Heart right ventricle (tissue), 16 donors: ENCODE data around the gene RB1. TPM values are rescaled to one million over a fixed set of nuclear protein-coding genes. Genes with fewer than 3 reads are reported as not detected.
A peak's percentile ranks its signal among the peaks of the same experiment; 100 is the strongest.

Experiments used
- ATAC-seq, 8 donors: fragments of 200-7000 bp; cut with Tn5 transposase; one replicate each; pipeline ENCODE4 v1.9.1; 2020; ENCODE audit warnings: mild to moderate bottlenecking in 8 of 8, moderate library complexity in 8 of 8, moderate number of reproducible peaks in 1 of 8
- DNase-seq, 2 donors: peaks; one replicate each; pipeline ENCODE4 v3.0.0-alpha.2; 2020
- H3K27ac ChIP-seq, 10 donors: fragments of 200-600 bp; sonication (generic) in 2 of 10; one replicate each; pipeline versions ENCODE4 v1.5.0 to v1.8.0; 2020 to 2022; ENCODE audit warnings: mild to moderate bottlenecking in 3 of 10
- H3K27me3 ChIP-seq, 7 donors: fragments of 200-600 bp; one replicate each; pipeline ENCODE4 v1.8.0; 2021 to 2022; ENCODE audit warnings: mild to moderate bottlenecking in 2 of 7
- H3K36me3 ChIP-seq, 9 donors: fragments of 200-600 bp; sonication (generic) in 1 of 9; one replicate each; pipeline versions ENCODE4 v1.5.0 to v1.8.0; 2020 to 2022; ENCODE audit warnings: mild to moderate bottlenecking in 2 of 9
- H3K4me1 ChIP-seq, 9 donors: fragments of 200-600 bp; sonication (generic) in 1 of 9; one replicate each; pipeline versions ENCODE4 v1.5.0 to v1.8.0; 2020 to 2022; ENCODE audit warnings: mild to moderate bottlenecking in 4 of 9
- H3K4me3 ChIP-seq, 10 donors: fragments of 200-600 bp; sonication (generic) in 2 of 10; one replicate each; pipeline versions ENCODE4 v1.5.0 to v1.8.0; 2020 to 2022; ENCODE audit warnings: mild to moderate bottlenecking in 7 of 10, moderate library complexity in 2 of 10
- H3K9me3 ChIP-seq, 11 donors: fragments of 200-600 bp in 10 of 11; sonication (generic) in 2 of 11; one replicate each; pipeline versions ENCODE4 v1.5.0 to v1.8.0; 2013 to 2022; ENCODE audit warnings: mild to moderate bottlenecking in 2 of 11, control low read depth in 1 of 11, moderate library complexity in 1 of 11
- WGBS, 2 donors: extraction: QIAGEN DNeasy Blood & Tissue Kit; methylation state at CpG; one replicate each; pipeline ENCODE4 v1.1.7; 2013; ENCODE audit warnings: inconsistent platforms in 1 of 2; 5-methylcytosine and 5-hydroxymethylcytosine counted together
- intact Hi-C, 10 donors: fragments of 100-400 bp; cut with DNase I; formaldehyde crosslinking; loops; one replicate each; pipeline versions ENCODE4 v1.11.1 to v1.14.2; 2022
- polyA plus RNA-seq, 2 donors: library from polyadenylated mRNA; stranded (reverse); fragments of 200-250 nt; gene quantifications; one replicate each; pipeline ENCODE4 v1.2.3, GENCODE V29; 2013
- total RNA-seq, 10 donors: library from RNA; stranded (reverse); fragmentation: NEBNext Ultra II Directional in 3 of 10; extraction: Animal tissue kit (Norgen Biotek cat#: 25700) in 3 of 10; gene quantifications; one replicate each; pipeline versions ENCODE4 v1.2.1 to v1.2.4, GENCODE V29; 2021 to 2023
- TF ChIP-seq, protein P1 (sequence below), 9 donors: fragments of 200-600 bp; sonication (generic) in 2 of 9; IDR thresholded peaks; one replicate each; pipeline versions ENCODE4 v1.5.0 to v1.8.0; 2021 to 2022; ENCODE audit warnings: antibody characterized with exemption in 9 of 9, mild to moderate bottlenecking in 5 of 9, moderate library complexity in 1 of 9
- donor health status: Arrhythmogenic right ventricular cardiomyopathy.
- donor health status: ischemic (EF 13 %, LVEDD 7.1; RV severe dilation, severe dysfunction).
- donor health status: healthy with polysubstance abuse.
- donor health status: DM: no; HTN: yes; CAD: no.
- donor health status: DM: no; HTN: no; CAD: no.
- donor health status: ischemic (EF 25% LVEDD 6.9; RV normal size, moderate dysfunction).
- donor health status: ischemic (EF 25% LVEDD 5.7; RV mildly dilated, moderate dysfunction).
- donor health status: healthy.
- donor health status: DM: yes; HTN: yes; CAD: no.
- donor health status: Ischemic cardiomyopathy.
- donor health status: ischemic (EF 35%, LVEDD 5.7; RV mildly dilated, moderate dysfunction).
- donor health status: nonischemic (EF 11% LVEDD 7.7; RV severe dilation, severe dysfunction).
- donor health status: DM: yes; HTN: yes; CAD: no.
- donor health status: PGD.
- donor health status: ischemic (EF 29% LVEDD 5.4; RV normal size, mild dysfunction).
- donor health status: nonischemic (EF 23%, LVEDD 6.1; RV moderate dilation, normal function).

The RB1 gene
- total and polyA plus RNA-seq, 12 donors, result 12.1 to 42.0 (median 25.9) TPM

DNA sequence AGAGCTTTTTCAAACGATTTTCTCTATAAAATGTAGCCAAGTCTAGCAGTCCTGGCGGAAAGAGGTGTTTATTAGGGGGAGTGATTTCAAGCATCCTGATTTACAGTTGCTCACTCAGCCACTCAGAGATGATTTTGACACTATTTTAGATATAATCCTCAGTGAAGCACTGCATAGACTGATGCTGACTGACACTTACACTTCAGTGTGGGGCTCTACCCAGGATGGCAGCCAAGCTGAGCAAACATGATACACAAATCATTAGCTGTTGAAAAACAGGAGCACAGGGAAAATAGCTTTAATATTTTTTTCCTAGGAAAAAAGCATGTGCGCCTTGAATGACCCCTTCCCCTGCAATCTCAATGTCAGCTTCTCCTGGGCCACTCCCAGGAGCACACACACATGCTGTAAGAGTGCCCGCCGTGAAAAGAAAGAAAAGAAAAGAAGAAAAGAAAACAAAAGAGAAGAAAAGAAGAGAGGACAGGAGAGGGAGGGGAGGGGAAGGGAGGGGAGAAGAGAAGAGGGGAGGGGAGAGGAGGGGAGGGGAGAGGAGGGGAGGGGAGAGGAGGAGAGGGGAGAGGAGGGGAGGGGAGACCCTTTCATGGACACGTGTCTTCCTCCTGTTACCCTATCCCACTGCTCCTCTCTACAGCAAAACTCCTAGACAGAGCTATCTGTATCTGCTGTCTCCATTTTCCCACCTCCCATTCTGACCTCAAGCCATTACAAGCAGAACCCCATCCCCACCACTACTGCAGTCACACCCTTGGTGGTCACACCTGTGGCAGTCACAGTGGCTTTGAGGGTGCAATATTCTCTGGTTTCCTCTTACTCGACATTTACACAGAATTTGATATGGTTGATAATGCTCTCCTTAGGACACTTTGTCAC lies 193.0 kb downstream of the RB1 start:
- 73 to 74% methylated on average over 7 of the region's 7 CpGs for WGBS, 2 donors
- Histone ChIP-seq H3K9me3 (no peaks in the 10 kb centered on the region), H3K27ac (peak overlapping the region in 4 of 10 donors; percentile 53 to 90 (median 71)), H3K4me1 (peaks cover 0 to 69% (median 28%) of the 10 kb centered on the region in 9 donors), H3K36me3 (peaks cover 0 to 38% (median 6%) of the 10 kb centered on the region in 9 donors), H3K27me3 (no peaks in the 10 kb centered on the region), H3K4me3 (no peak overlapping the region)
- intact Hi-C loops, result loop anchor here in 4 of 10 donors (5.0 to 10.0 kb wide), 4 partner anchors 62 to 92 kb away; no protein-coding TSS in a partner anchor
- TF ChIP-seq, protein P1, sequence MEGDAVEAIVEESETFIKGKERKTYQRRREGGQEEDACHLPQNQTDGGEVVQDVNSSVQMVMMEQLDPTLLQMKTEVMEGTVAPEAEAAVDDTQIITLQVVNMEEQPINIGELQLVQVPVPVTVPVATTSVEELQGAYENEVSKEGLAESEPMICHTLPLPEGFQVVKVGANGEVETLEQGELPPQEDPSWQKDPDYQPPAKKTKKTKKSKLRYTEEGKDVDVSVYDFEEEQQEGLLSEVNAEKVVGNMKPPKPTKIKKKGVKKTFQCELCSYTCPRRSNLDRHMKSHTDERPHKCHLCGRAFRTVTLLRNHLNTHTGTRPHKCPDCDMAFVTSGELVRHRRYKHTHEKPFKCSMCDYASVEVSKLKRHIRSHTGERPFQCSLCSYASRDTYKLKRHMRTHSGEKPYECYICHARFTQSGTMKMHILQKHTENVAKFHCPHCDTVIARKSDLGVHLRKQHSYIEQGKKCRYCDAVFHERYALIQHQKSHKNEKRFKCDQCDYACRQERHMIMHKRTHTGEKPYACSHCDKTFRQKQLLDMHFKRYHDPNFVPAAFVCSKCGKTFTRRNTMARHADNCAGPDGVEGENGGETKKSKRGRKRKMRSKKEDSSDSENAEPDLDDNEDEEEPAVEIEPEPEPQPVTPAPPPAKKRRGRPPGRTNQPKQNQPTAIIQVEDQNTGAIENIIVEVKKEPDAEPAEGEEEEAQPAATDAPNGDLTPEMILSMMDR (IDR thresholded peaks at IDR 0.05), result no peak
- DNase-seq (no peak), ATAC-seq (no peak)

DNA sequence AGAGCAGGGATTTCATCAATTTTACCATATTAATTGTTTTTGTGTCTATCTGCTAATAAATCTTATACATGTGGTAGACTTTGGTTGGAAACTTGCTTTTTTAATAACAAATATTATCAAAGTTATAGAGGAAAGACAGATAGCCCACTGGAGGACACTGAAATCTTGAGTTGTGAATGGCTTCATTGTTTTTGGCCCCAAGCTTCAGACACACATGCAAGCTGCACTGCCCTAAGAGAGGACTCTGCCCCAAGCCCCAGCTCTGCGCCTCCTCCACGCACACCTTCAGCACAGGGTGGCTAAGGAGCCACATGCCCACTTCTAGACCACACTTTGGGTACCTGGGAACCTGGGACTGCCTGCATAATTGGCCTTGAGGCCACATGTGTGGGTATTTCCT lies 194.1 kb downstream of the RB1 start:
- Histone ChIP-seq H3K27ac (no peak overlapping the region), H3K36me3 (peaks cover 0 to 49% (median 6%) of the 10 kb centered on the region in 9 donors), H3K4me3 (no peak overlapping the region), H3K4me1 (peaks cover 0 to 70% (median 19%) of the 10 kb centered on the region in 9 donors), H3K27me3 (no peaks in the 10 kb centered on the region), H3K9me3 (no peaks in the 10 kb centered on the region)
- intact Hi-C loops, result loop anchor here in 4 of 10 donors (5.0 to 10.0 kb wide), 4 partner anchors 63 to 93 kb away; no protein-coding TSS in a partner anchor
- DNase-seq, result no peak
- ATAC-seq, result no peak
- 93% methylated on average over 2 of the region's 2 CpGs for WGBS, 2 donors
- TF ChIP-seq, protein P1 (IDR thresholded peaks at IDR 0.05), result no peak

DNA sequence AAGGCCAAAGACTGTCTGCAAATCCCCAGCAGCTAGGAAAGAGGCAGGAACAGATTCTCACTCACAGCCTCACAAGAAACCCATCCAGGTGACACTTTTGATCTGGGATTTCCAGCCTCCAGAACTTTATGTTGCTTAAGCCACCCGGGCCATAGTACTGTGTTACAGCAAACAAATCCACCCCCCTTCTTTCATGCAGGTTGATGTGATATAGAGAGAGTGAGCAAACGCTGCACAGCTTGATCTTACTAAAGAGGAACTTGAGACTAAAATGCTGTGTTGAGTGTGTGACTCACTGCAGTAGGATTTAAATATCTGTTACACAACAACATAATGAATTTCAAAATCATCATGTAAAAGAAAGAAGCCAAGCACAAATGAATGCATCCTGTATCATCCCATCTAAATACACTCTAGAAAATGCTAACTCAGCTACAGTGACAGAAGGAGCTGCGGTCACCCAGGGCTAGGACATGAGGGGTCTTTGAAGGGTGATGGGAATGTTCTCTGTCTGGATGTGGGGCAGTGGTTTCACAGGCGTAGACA lies 197.2 kb downstream of the RB1 start:
- TF ChIP-seq, protein P1 (IDR thresholded peaks at IDR 0.05), result no peak
- Histone ChIP-seq H3K4me1 (peaks cover 0 to 60% (median 10%) of the 10 kb centered on the region in 9 donors), H3K36me3 (peaks cover 0 to 49% (median 6%) of the 10 kb centered on the region in 9 donors), H3K9me3 (no peaks in the 10 kb centered on the region), H3K27me3 (no peaks in the 10 kb centered on the region), H3K4me3 (no peak overlapping the region), H3K27ac (peak overlapping the region in 5 of 10 donors; percentile 15 to 81 (median 40))
- peak in 7 of 8 donors; percentile 22 to 72 (median 47) for ATAC-seq
- 90 to 94% methylated on average over 4 of the region's 4 CpGs for WGBS, 2 donors
- intact Hi-C loops, result loop anchor here in 4 of 10 donors (10.0 kb wide), 5 partner anchors 56 to 376 kb away; no protein-coding TSS in a partner anchor
- DNase-seq, result no peak

DNA sequence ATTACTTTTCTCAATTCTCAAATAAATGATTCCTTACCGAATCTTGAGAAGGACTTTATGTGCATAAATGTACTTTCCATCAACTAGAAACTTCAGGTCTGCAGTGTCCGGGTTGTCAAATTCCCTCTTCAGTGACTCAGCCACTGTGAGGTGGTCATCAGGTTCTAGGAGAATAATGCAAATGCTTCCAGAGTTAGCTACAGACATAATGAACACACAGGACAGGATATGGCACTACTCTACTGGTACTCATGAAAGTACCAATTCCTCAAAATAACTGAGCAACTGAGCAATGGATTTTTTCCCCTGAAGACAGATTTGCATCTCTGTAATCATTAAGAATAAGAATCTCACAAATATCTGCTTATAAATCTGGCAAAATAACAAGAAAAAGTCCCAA lies 198.2 kb downstream of the RB1 start:
- peak overlapping the region in 1 of 10 donors; percentile 81 for H3K27ac ChIP-seq
- 91 to 94% methylated on average over 2 of the region's 2 CpGs for WGBS, 2 donors
- H3K36me3 ChIP-seq, result peaks cover 0 to 49% (median 6%) of the 10 kb centered on the region in 9 donors
- TF ChIP-seq, protein P1 (IDR thresholded peaks at IDR 0.05), result no peak
- H3K4me3 ChIP-seq, result no peak overlapping the region
- no peaks in the 10 kb centered on the region for H3K9me3 ChIP-seq
- intact Hi-C loops, result loop anchor here in 4 of 10 donors (10.0 kb wide), 5 partner anchors 57 to 377 kb away; no protein-coding TSS in a partner anchor
- DNase-seq (no peak), ATAC-seq (no peak)
- H3K4me1 ChIP-seq, result peaks cover 0 to 63% (median 13%) of the 10 kb centered on the region in 9 donors
- no peaks in the 10 kb centered on the region for H3K27me3 ChIP-seq
